Measurements from ENCODE around the gene ARHGAP10.

DNA sequence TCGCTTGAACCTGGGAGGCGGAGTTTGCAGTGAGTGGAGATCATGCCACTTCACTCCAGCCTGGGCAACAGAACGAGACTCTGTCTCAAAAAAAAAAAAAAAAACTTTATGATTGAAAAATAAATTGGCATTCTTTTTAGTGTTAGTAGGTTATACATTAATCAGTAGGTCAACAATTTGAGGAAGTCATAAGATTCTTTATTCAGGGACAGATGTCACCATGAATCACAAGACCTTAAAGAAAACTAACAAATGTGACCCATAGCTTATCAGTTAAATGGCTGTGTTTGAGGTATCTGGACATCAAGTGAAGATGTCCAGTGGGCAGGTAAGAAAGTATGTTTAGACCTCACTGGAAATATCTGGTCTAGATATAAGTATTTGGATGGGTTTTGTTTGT lies 38.7 kb upstream of the ARHGAP10 start:
- TF ChIP-seq POLR2A (IDR thresholded peaks at IDR 0.05) (no peak), CTCF (IDR thresholded peaks at IDR 0.05) (no peak)

All from esophagus squamous epithelium (tissue), 4 donors.